Liver (tissue), 9 donors: Measurements from ENCODE around the gene APPL2. TPM values are rescaled to one million over a fixed set of nuclear protein-coding genes. Genes with fewer than 3 reads are reported as not detected.
A peak's percentile ranks its signal among the peaks of the same experiment; 100 is the strongest.

ENCODE experiments used
- DNase-seq: peaks from one replicate; pipeline ENCODE4 v3.0.0-alpha.2; 2017; ENCODE audit warnings: low spot score
- H3K27ac ChIP-seq, 2 donors: one replicate each; pipeline ENCODE4 v1.7.0; 2013; ENCODE audit warnings: inconsistent platforms in 2 of 2, low read length in 2 of 2, control low read depth in 1 of 2, low read depth in 1 of 2, mild to moderate bottlenecking in 1 of 2
- H3K27me3 ChIP-seq, 4 donors: one replicate each; pipeline versions ENCODE4 v1.6.1 to v1.7.0; 2013; ENCODE audit warnings: low read length in 3 of 4, inconsistent platforms in 1 of 4, mild to moderate bottlenecking in 1 of 4, moderate library complexity in 1 of 4; ENCODE audit not compliant: control insufficient read depth in 4 of 4, insufficient read depth in 4 of 4
- H3K36me3 ChIP-seq, 4 donors: one replicate each; pipeline versions ENCODE4 v1.6.1 to v1.7.0; 2013; ENCODE audit warnings: low read length in 3 of 4, mild to moderate bottlenecking in 3 of 4, low read depth in 1 of 4, moderate library complexity in 1 of 4; ENCODE audit not compliant: control insufficient read depth in 4 of 4, insufficient read depth in 3 of 4
- H3K4me1 ChIP-seq, 4 donors: one replicate each; pipeline versions ENCODE4 v1.6.1 to v1.7.0; 2013; ENCODE audit warnings: low read length in 3 of 4, mild to moderate bottlenecking in 3 of 4, moderate library complexity in 1 of 4; ENCODE audit not compliant: control insufficient read depth in 4 of 4, insufficient read depth in 4 of 4
- H3K4me3 ChIP-seq, 3 donors: one replicate each; pipeline versions ENCODE4 v1.6.1 to v1.7.0; 2013; ENCODE audit warnings: low read length in 3 of 3, control low read depth in 1 of 3, low read depth in 1 of 3, mild to moderate bottlenecking in 1 of 3
- H3K9ac ChIP-seq, 2 donors: one replicate each; pipeline ENCODE4 v1.7.0; 2013; ENCODE audit warnings: low read length in 2 of 2, mild to moderate bottlenecking in 2 of 2, moderate library complexity in 2 of 2, control low read depth in 1 of 2, low read depth in 1 of 2
- H3K9me3 ChIP-seq, 4 donors: one replicate each; pipeline versions ENCODE4 v1.6.1 to v1.7.0; 2013; ENCODE audit warnings: low read length in 3 of 4; ENCODE audit not compliant: control insufficient read depth in 4 of 4
- EGR1 ChIP-seq, 2 donors: IDR thresholded peaks; 2 replicates each; pipeline ENCODE4 v1.6.1; 2016 to 2018; ENCODE audit warnings: antibody characterized with exemption in 2 of 2, low read depth in 2 of 2
- FOXA1 ChIP-seq: IDR thresholded peaks from 2 replicates; pipeline ENCODE4 v1.6.1; 2016; ENCODE audit warnings: antibody characterized with exemption
- FOXA2 ChIP-seq: IDR thresholded peaks from 2 replicates; pipeline ENCODE4 v1.6.1; 2016; ENCODE audit warnings: antibody characterized with exemption
- GABPA ChIP-seq, 2 donors: IDR thresholded peaks in 1 of 2; conservative IDR thresholded peaks in 1 of 2; 2 replicates each; pipeline ENCODE4 v1.6.1; 2016; ENCODE audit warnings: antibody characterized with exemption in 2 of 2, mild to moderate bottlenecking in 1 of 2, moderate library complexity in 1 of 2
- HNF4A ChIP-seq, 2 donors: conservative IDR thresholded peaks; 2 replicates each; pipeline ENCODE4 v1.6.1; 2016; ENCODE audit warnings: antibody characterized with exemption in 2 of 2, mild to moderate bottlenecking in 2 of 2
- HNF4G ChIP-seq: IDR thresholded peaks from 2 replicates; pipeline ENCODE4 v1.6.1; 2016; ENCODE audit warnings: antibody characterized with exemption
- JUND ChIP-seq, 2 donors: IDR thresholded peaks; 2 replicates each; pipeline ENCODE4 v1.6.1; 2016; ENCODE audit warnings: antibody characterized with exemption in 2 of 2
- NR2F2 ChIP-seq: IDR thresholded peaks from 2 replicates; pipeline ENCODE4 v1.6.1; 2016; ENCODE audit warnings: antibody characterized with exemption
- RAD21 ChIP-seq, 2 donors: IDR thresholded peaks; 2 replicates each; pipeline ENCODE4 v1.6.1; 2016; ENCODE audit warnings: antibody characterized with exemption in 2 of 2, mild to moderate bottlenecking in 2 of 2
- RXRA ChIP-seq, 2 donors: IDR thresholded peaks; 2 replicates each; pipeline ENCODE4 v1.6.1; 2017 to 2018; ENCODE audit warnings: antibody characterized with exemption in 2 of 2, mild to moderate bottlenecking in 1 of 2
- SP1 ChIP-seq: IDR thresholded peaks from 2 replicates; pipeline ENCODE4 v1.6.1; 2018; ENCODE audit warnings: antibody characterized with exemption, mild to moderate bottlenecking
- TAF1 ChIP-seq: conservative IDR thresholded peaks from 2 replicates; pipeline ENCODE4 v1.6.1; 2016; ENCODE audit warnings: antibody characterized with exemption, mild to moderate bottlenecking
- YY1 ChIP-seq: IDR thresholded peaks from 2 replicates; pipeline ENCODE4 v1.6.1; 2016; ENCODE audit warnings: antibody characterized with exemption, mild to moderate bottlenecking
- WGBS: extraction: QIAGEN DNeasy Blood & Tissue Kit; methylation state at CpG from one replicate; pipeline ENCODE4 v1.1.7; 2013; 5-methylcytosine and 5-hydroxymethylcytosine counted together
- polyA plus RNA-seq, 2 donors: library from polyadenylated mRNA; stranded (reverse) in 1 of 2; unstranded in 1 of 2; fragments of 200-250 nt in 1 of 2; fragments of >200 nt in 1 of 2; fragmentation: Nextera tagmentation in 1 of 2; extraction: Ambion mirVana in 1 of 2; gene quantifications; one replicate each; pipeline versions ENCODE4 v1.2.1 to v1.2.3, GENCODE V29; 2013 to 2015
- total RNA-seq, 2 donors: library from RNA; depleted of rRNA; stranded (reverse); fragments of >200 nt; gene quantifications; one replicate each; pipeline ENCODE4 v1.2.3, GENCODE V29; 2014
- TF ChIP-seq, protein P1 (sequence below): IDR thresholded peaks from 2 replicates; pipeline ENCODE4 v1.6.1; 2016; ENCODE audit warnings: antibody characterized with exemption
- TF ChIP-seq, protein P2 (sequence below): fragments of 150-350 bp; IDR thresholded peaks from 2 replicates; pipeline ENCODE4 v1.5.1; 2017; ENCODE audit warnings: improper control_type of control experiment, low read depth, low read length; ENCODE audit not compliant: missing input control
- TF ChIP-seq, protein P3 (sequence below): IDR thresholded peaks from 2 replicates; pipeline ENCODE4 v1.6.1; 2016; ENCODE audit warnings: antibody characterized with exemption
- TF ChIP-seq, protein P4 (sequence below): IDR thresholded peaks from 2 replicates; pipeline ENCODE4 v1.6.1; 2016; ENCODE audit warnings: antibody characterized with exemption, mild to moderate bottlenecking
- TF ChIP-seq, protein P5 (sequence below): IDR thresholded peaks from 2 replicates; pipeline ENCODE4 v1.6.1; 2016; ENCODE audit warnings: antibody characterized with exemption
- donor health status: healthy.
- donor health status: healthy.
- donor health status: healthy.
- donor health status: healthy.
- donor health status: healthy.

The APPL2 gene
- total and polyA plus RNA-seq, 4 donors, result 7.1 to 21.2 (median 12.7) TPM

DNA sequence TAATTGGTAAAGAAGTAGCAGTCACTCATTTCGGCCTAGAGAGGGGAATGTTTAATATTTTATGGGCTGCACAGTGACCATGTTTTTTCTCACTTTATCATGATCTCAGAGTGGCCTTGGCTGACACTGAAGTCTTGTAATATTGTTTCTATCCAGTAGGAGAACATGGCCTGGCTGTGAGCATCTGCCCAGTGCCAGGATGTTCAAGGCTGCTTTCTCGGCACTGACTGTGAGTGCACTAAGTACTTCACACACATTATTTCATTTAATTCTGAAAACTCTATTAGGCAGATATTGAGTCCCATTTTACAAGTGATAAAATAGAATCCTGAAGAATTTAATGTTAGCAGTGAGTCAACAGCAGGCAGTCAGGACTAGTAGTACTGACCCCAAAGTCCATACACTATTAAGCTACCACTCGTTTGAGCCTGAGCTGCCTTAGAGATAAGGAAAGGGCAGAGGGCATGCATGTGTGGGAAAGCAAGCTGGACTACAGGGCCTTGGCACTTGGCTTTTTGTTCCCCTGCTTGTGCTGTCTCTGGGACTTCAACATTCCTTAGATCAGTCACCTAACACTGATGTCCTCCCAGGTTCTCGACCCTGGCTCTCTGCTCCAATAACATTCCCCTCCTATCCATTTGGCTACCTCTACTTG is 42.2 kb upstream of the APPL2 start:
- Histone ChIP-seq H3K4me3 (no peak overlapping the region), H3K4me1 (peaks cover 0 to 5% (median 0%) of the 10 kb centered on the region in 4 donors), H3K9me3 (no peaks in the 10 kb centered on the region), H3K27me3 (no peaks in the 10 kb centered on the region), H3K36me3 (no peaks in the 10 kb centered on the region), H3K27ac (no peak overlapping the region), H3K9ac (no peak overlapping the region)
- WGBS, result 62% methylated on average over 4 of the region's 4 CpGs
- no peak for DNase-seq
- TF ChIP-seq, protein P1, sequence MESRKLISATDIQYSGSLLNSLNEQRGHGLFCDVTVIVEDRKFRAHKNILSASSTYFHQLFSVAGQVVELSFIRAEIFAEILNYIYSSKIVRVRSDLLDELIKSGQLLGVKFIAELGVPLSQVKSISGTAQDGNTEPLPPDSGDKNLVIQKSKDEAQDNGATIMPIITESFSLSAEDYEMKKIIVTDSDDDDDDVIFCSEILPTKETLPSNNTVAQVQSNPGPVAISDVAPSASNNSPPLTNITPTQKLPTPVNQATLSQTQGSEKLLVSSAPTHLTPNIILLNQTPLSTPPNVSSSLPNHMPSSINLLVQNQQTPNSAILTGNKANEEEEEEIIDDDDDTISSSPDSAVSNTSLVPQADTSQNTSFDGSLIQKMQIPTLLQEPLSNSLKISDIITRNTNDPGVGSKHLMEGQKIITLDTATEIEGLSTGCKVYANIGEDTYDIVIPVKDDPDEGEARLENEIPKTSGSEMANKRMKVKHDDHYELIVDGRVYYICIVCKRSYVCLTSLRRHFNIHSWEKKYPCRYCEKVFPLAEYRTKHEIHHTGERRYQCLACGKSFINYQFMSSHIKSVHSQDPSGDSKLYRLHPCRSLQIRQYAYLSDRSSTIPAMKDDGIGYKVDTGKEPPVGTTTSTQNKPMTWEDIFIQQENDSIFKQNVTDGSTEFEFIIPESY, result no peak
- TF ChIP-seq JUND (IDR thresholded peaks at IDR 0.05) (no peak), TAF1 (no peak), FOXA1 (no peak), RAD21 (IDR thresholded peaks at IDR 0.05) (peak in 1 of 2 donors; percentile 47), SP1 (peak; percentile 7), RXRA (IDR thresholded peaks at IDR 0.05) (no peak), HNF4G (no peak), EGR1 (IDR thresholded peaks at IDR 0.05; ENCODE audit: low read depth in 2 of 2) (no peak), NR2F2 (peak; percentile 14), FOXA2 (no peak), HNF4A (conservative IDR thresholded peaks at IDR 0.05) (peak; percentile 12 to 23), YY1 (no peak), GABPA (IDR thresholded peaks at IDR 0.05 in 1 of 2, conservative IDR thresholded peaks at IDR 0.05 in 1 of 2) (no peak)
- TF ChIP-seq, protein P2, sequence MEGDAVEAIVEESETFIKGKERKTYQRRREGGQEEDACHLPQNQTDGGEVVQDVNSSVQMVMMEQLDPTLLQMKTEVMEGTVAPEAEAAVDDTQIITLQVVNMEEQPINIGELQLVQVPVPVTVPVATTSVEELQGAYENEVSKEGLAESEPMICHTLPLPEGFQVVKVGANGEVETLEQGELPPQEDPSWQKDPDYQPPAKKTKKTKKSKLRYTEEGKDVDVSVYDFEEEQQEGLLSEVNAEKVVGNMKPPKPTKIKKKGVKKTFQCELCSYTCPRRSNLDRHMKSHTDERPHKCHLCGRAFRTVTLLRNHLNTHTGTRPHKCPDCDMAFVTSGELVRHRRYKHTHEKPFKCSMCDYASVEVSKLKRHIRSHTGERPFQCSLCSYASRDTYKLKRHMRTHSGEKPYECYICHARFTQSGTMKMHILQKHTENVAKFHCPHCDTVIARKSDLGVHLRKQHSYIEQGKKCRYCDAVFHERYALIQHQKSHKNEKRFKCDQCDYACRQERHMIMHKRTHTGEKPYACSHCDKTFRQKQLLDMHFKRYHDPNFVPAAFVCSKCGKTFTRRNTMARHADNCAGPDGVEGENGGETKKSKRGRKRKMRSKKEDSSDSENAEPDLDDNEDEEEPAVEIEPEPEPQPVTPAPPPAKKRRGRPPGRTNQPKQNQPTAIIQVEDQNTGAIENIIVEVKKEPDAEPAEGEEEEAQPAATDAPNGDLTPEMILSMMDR, result peak; percentile 13
- TF ChIP-seq, protein P3, sequence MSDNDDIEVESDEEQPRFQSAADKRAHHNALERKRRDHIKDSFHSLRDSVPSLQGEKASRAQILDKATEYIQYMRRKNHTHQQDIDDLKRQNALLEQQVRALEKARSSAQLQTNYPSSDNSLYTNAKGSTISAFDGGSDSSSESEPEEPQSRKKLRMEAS, result no peak
- TF ChIP-seq, protein P4, sequence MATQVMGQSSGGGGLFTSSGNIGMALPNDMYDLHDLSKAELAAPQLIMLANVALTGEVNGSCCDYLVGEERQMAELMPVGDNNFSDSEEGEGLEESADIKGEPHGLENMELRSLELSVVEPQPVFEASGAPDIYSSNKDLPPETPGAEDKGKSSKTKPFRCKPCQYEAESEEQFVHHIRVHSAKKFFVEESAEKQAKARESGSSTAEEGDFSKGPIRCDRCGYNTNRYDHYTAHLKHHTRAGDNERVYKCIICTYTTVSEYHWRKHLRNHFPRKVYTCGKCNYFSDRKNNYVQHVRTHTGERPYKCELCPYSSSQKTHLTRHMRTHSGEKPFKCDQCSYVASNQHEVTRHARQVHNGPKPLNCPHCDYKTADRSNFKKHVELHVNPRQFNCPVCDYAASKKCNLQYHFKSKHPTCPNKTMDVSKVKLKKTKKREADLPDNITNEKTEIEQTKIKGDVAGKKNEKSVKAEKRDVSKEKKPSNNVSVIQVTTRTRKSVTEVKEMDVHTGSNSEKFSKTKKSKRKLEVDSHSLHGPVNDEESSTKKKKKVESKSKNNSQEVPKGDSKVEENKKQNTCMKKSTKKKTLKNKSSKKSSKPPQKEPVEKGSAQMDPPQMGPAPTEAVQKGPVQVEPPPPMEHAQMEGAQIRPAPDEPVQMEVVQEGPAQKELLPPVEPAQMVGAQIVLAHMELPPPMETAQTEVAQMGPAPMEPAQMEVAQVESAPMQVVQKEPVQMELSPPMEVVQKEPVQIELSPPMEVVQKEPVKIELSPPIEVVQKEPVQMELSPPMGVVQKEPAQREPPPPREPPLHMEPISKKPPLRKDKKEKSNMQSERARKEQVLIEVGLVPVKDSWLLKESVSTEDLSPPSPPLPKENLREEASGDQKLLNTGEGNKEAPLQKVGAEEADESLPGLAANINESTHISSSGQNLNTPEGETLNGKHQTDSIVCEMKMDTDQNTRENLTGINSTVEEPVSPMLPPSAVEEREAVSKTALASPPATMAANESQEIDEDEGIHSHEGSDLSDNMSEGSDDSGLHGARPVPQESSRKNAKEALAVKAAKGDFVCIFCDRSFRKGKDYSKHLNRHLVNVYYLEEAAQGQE, result no peak
- TF ChIP-seq, protein P5, sequence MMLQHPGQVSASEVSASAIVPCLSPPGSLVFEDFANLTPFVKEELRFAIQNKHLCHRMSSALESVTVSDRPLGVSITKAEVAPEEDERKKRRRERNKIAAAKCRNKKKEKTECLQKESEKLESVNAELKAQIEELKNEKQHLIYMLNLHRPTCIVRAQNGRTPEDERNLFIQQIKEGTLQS, result no peak
